ENCODE results near the gene EPS15. TPM values are rescaled to one million over a fixed set of nuclear protein-coding genes. Genes with fewer than 3 reads are reported as not detected.

The EPS15 gene
- total and polyA plus RNA-seq, 9 of the 15 experiments (the other 6 are each of a cell fraction or from before 2014, with no cell fraction given) = 23.1 to 69.0 (median 41.7) TPM

DNA sequence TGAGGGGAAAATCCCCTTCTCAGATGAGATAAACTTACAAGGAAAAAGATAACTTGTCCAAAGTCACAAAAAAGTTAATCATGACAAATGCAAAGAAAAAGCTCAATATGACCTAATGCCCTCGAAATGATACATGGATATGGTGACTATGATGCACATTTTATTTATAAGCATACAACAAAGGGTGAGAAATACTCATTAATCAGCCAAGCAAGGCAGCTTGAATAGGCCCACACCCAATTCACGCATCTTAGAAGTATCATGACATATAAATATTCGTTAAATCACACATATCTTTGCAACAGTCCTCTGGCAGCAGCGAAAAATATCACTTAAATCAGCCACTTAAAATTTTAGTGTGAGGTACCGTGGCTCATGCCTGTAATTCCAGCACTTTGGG lies 21.7 kb downstream of the EPS15 start (continued):
- TF ChIP-seq, protein P1, sequence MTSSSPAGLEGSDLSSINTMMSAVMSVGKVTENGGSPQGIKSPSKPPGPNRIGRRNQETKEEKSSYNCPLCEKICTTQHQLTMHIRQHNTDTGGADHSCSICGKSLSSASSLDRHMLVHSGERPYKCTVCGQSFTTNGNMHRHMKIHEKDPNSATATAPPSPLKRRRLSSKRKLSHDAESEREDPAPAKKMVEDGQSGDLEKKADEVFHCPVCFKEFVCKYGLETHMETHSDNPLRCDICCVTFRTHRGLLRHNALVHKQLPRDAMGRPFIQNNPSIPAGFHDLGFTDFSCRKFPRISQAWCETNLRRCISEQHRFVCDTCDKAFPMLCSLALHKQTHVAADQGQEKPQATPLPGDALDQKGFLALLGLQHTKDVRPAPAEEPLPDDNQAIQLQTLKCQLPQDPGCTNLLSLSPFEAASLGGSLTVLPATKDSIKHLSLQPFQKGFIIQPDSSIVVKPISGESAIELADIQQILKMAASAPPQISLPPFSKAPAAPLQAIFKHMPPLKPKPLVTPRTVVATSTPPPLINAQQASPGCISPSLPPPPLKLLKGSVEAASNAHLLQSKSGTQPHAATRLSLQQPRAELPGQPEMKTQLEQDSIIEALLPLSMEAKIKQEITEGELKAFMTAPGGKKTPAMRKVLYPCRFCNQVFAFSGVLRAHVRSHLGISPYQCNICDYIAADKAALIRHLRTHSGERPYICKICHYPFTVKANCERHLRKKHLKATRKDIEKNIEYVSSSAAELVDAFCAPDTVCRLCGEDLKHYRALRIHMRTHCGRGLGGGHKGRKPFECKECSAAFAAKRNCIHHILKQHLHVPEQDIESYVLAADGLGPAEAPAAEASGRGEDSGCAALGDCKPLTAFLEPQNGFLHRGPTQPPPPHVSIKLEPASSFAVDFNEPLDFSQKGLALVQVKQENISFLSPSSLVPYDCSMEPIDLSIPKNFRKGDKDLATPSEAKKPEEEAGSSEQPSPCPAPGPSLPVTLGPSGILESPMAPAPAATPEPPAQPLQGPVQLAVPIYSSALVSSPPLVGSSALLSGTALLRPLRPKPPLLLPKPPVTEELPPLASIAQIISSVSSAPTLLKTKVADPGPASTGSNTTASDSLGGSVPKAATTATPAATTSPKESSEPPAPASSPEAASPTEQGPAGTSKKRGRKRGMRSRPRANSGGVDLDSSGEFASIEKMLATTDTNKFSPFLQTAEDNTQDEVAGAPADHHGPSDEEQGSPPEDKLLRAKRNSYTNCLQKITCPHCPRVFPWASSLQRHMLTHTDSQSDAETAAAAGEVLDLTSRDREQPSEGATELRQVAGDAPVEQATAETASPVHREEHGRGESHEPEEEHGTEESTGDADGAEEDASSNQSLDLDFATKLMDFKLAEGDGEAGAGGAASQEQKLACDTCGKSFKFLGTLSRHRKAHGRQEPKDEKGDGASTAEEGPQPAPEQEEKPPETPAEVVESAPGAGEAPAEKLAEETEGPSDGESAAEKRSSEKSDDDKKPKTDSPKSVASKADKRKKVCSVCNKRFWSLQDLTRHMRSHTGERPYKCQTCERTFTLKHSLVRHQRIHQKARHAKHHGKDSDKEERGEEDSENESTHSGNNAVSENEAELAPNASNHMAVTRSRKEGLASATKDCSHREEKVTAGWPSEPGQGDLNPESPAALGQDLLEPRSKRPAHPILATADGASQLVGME (CRISPR knock-in tag; IDR thresholded peaks at IDR 0.05) = no peak
- TF ChIP-seq ZNF124 (CRISPR knock-in tag; IDR thresholded peaks at IDR 0.05) (no peak), ZNF224 (CRISPR knock-in tag; IDR thresholded peaks at IDR 0.05) (no peak)

DNA sequence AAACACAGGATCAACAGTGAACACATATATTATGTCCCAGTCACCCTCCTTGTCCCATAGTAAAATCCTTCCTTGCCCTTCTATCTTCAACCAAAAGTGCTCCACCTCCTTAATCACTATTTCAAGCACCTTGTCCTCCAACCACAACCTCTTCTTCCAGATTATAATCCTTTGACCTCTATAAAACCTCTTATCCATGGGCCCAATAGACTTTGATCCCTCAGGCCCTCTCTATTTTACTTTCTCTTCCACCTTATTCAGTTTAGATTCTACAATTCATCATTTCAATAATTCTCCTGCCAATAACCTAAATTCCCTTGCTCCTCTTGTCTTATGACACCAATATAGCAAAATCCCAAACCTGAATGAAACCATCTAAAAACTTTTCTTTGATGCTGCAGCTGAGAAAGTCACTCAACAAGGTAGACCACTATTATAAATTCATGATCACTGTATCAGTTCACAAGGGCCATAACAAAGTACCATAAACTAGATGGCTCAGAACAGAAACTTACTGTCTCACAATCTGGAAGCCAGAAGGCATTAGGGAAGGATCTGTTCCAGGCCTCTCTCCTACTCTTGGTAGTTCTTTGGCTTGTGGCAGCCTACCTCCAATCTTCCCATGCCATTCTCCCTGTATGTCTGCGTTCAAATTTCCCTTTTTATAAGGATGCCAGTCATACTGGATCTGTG lies 24.8 kb downstream of the EPS15 start:
- intact Hi-C loops (cut with micrococcal nuclease) (no loop called here), in situ Hi-C loops (cut with MboI) (no loop called here)
- H4K20me1 ChIP-seq (replicated peaks; ENCODE audit: control insufficient read depth, insufficient read depth, low read length) = no peaks in the 10 kb centered on the region
- H3K4me1 ChIP-seq (replicated peaks in 1 of 2; ENCODE audit: control insufficient read depth in 2 of 2, insufficient read depth in 2 of 2, low read length in 2 of 2) = peaks cover 0 to 5% of the 10 kb centered on the region in 2 experiments; a peak in 2 of 5 replicates
- H3K27ac ChIP-seq (ENCODE audit: extremely low read depth, low read depth, low read length) = no peak overlapping the region
- no peak overlapping the region for H3K4me3 ChIP-seq
- peaks cover 91% of the 10 kb centered on the region for H3K79me2 ChIP-seq (ENCODE audit: control insufficient read depth, insufficient read depth, low read length)
- FAIRE-seq (no peak), ATAC-seq (peak; percentile 42), DNase-seq (ENCODE audit: extremely low read depth in 1 of 4, low spot score in 3 of 4) (no peak)
- ChIA-PET CTCF (ENCODE audit: low intra/inter-chr PET ratio) (no interaction called here), POLR2A (no interaction called here)
- TSS peak; percentile 6 for BruUV-seq (replicated peaks)
- no peaks in the 10 kb centered on the region for H3K27me3 ChIP-seq (ENCODE audit: control insufficient read depth in 2 of 2, insufficient read depth in 2 of 2, low read length in 2 of 2)
- peaks cover 6% of the 10 kb centered on the region; the same call in 2 of the 3 replicates for H3K36me3 ChIP-seq (ENCODE audit: control insufficient read depth, insufficient read depth, low read length)
- no peak overlapping the region for H2AFZ ChIP-seq (ENCODE audit: low read depth, low read length)
- H3K9ac ChIP-seq (ENCODE audit: insufficient read depth in 1 of 2, low read depth in 2 of 2, low read length in 2 of 2) = no peak overlapping the region
- H3K4me2 ChIP-seq (ENCODE audit: insufficient read depth, low read length) = no peak overlapping the region
- WGBS (ENCODE audit: insufficient coverage, low coverage, missing lambda C conversion rate) = 53% methylated on average over 1 of the region's 1 CpG
- no peaks in the 10 kb centered on the region for H3K9me3 ChIP-seq (replicated peaks; ENCODE audit: control insufficient read depth, insufficient read depth, low read depth, low read length)
- no peaks in the 10 kb centered on the region for H3K9me1 ChIP-seq (ENCODE audit: control insufficient read depth, insufficient read depth, low read length)
- TF ChIP-seq ZBED1 (IDR thresholded peaks at IDR 0.05) (no peak), ZNF584 (CRISPR knock-in tag; IDR thresholded peaks at IDR 0.05; ENCODE audit: low read depth) (no peak), ZNF785 (CRISPR knock-in tag; IDR thresholded peaks at IDR 0.05) (no peak), NFE2 (IDR thresholded peaks at IDR 0.05; ENCODE audit: low read depth) (no peak), ARNT (IDR thresholded peaks at IDR 0.05) (no peak), CHD1 (IDR thresholded peaks at IDR 0.05; ENCODE audit: low read length) (no peak), TCF7 (IDR thresholded peaks at IDR 0.05; ENCODE audit: borderline replicate concordance) (no peak), THRAP3 (IDR thresholded peaks at IDR 0.05; ENCODE audit: borderline replicate concordance) (no peak), ETV6 (IDR thresholded peaks at IDR 0.05; ENCODE audit: borderline replicate concordance in 1 of 2, low read depth in 2 of 2, low read length in 1 of 2) (no peak), ETV6 (CRISPR knock-in tag; IDR thresholded peaks at IDR 0.05; ENCODE audit: borderline replicate concordance) (no peak), MYC (IDR thresholded peaks at IDR 0.05; ENCODE audit: low read depth, low read length) (no peak), MYC (CRISPR knock-in tag; IDR thresholded peaks at IDR 0.05; ENCODE audit: borderline replicate concordance, low read depth) (no peak)
- TF ChIP-seq, protein P2, sequence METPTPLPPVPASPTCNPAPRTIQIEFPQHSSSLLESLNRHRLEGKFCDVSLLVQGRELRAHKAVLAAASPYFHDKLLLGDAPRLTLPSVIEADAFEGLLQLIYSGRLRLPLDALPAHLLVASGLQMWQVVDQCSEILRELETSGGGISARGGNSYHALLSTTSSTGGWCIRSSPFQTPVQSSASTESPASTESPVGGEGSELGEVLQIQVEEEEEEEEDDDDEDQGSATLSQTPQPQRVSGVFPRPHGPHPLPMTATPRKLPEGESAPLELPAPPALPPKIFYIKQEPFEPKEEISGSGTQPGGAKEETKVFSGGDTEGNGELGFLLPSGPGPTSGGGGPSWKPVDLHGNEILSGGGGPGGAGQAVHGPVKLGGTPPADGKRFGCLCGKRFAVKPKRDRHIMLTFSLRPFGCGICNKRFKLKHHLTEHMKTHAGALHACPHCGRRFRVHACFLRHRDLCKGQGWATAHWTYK (CRISPR knock-in tag; IDR thresholded peaks at IDR 0.05) = no peak

All from K562 (cell line).